Breast epithelium (tissue), 3 donors: ENCODE data around the gene CCNG2.

Experiments used
- CTCF ChIP-seq, 3 donors: fragments of 450-650 bp; IDR thresholded peaks; one replicate each; pipeline ENCODE4 v1.5.1; 2016 to 2017; ENCODE audit warnings: antibody characterized with exemption in 3 of 3, mild to moderate bottlenecking in 3 of 3, moderate library complexity in 3 of 3
- POLR2A ChIP-seq: fragments of 450-650 bp; IDR thresholded peaks from one replicate; pipeline ENCODE4 v1.6.1; 2016; ENCODE audit warnings: antibody characterized with exemption, mild to moderate bottlenecking, moderate library complexity

- no peak for TF ChIP-seq POLR2A
- no peak for TF ChIP-seq CTCF (IDR thresholded peaks at IDR 0.05)
These were observed 36.6 kb downstream of the CCNG2 start for GRCh38 chr4:77193511-77194102.
